Measurements from ENCODE around the gene MMS22L.

MMS22L gene

DNA sequence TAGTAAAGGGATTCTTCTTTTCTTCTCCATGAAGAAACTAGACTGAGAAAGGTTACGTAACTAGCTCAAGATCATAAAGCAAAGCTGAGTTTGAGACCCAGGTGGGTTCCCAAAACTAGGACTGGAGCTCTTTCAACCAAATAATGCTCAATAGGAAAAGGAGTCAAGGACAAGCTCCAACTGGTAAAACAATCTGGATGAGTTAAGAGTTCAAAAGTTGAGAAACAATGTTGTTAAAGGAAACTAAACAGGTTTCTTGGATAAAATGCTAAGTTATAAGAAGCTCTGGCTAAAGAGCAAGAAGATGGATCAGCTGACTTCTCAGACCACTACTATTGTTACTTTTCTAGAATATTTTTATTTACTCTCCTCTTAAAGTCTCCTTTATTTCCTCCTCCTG, 137.3 kb downstream of the MMS22L start:
- DNase-seq (ENCODE audit: low read depth): no peak

- no peak for DNase-seq (ENCODE audit: low read depth)
These were observed 141.3 kb downstream of the MMS22L start for GRCh38 chr6:97141756-97142155.

GRCh38 chr6:97138581-97138980, 144.4 kb downstream of the MMS22L start:
- no peak for DNase-seq (ENCODE audit: low read depth)

DNA sequence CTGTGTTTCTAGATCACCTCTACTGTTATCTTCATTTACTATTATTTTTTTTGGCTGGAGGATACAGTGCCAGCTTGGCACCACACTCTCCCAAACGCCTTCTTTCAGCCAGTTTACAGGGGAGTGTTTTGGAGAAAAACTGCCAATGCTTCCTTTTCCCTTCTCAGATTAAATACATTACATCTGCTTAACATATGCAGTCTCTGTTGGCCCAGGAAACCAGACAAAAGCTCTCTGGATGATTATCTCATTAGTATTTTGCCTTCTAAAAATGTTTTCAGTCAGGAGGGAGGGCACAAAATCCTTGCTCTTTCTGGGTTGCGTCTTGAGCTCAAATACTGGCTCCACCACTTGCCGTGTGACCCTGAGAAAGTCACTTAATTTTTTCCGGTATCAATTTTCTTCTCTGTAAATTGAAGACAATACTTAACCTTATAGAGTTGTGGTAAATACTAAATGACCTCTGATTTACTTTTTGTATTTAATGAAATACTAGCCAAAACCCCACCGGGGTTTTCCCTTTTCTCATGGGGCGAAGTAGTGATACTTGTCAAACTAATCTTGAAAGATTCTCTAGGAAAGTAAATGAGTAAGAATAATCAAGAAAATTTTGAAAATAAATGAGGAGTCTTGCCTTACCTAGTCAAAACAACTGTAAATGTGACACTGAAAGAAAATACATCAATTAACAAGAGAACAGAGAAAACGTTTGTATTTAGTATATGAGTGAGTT, 146.2 kb downstream of the MMS22L start:
- no peak for DNase-seq (ENCODE audit: low read depth)

DNA sequence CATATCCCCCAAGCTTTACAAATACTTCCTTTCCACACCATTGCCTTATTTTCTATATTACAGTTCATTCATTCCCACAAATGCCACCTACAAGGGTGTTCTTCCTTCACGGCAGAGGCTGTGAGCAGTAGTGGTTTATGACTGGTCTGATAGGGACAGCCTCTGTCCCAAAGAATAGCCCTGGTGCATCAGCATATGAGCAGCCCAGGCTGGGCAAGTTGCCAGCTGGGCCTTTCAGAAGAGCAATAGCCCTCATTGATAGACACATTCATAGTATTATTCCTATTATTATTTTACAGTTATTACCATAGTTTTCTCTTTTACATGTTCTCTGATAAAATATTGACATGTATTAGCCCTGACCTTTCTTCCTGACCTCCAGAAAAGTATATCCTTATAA, 149.9 kb downstream of the MMS22L start:
- DNase-seq (ENCODE audit: low read depth): no peak

DNA sequence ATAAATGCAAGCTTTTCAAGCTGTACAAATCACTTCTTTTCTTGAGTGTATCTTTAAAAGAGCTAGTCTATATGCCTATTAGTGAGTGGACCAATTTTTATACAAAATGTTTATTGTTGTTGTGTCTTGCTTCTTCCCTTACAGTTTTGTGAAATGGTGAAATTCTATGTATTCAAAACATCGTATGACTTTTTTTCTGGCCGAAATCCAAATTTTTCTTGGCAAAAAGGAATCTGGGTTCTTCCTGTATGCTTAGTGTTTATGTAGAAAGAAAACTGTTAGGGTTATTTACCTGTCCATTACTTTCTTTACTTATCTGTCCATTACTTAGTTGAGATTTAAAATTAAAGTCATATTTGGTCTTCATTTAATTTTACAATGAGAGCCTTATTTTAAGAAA, 153.9 kb downstream of the MMS22L start:
- no peak for DNase-seq (ENCODE audit: low read depth)

DNA sequence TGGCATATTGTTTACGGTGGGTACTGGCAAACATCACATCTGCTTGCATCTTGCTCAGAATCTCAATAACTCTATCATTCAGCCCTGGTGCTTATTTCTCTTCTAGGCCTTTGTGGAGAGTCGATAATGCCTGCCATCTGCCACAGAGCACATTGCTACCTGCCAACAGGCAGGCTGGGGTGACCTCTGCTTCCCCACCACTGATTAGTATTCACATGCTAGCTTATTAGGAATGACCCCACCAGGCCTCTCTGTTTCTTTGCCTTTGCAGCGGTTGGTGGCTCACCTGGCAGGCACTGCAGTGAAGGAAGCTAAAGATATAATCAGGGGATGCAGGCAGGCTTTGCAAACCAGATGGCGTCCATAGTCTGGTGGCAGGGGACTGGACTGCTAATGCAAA, 154.5 kb downstream of the MMS22L start:
- no peak for DNase-seq (ENCODE audit: low read depth)

GRCh38 chr6:97123652-97124051, 159.4 kb downstream of the MMS22L start:
- no peak for DNase-seq (ENCODE audit: low read depth)

DNA sequence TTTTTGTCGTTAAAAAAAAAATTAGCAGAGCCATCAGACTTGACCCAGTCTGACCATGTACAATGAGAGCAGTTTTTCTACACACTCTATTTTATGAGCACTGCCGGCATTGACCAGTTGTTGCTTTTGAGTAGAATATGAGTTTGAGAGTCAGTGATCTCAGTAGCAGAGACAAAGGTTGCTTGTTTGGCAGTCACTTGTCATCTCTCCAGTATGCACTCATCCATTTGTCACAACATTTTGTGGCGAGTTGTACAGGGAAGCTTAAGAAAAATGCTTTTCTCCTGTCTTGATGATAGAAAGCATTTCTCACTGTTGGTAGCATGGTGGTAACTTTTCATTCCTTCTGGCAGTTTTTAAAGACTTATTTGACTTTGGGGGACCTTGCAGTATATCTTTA, 159.9 kb downstream of the MMS22L start:
- DNase-seq (ENCODE audit: low read depth): no peak

DNA sequence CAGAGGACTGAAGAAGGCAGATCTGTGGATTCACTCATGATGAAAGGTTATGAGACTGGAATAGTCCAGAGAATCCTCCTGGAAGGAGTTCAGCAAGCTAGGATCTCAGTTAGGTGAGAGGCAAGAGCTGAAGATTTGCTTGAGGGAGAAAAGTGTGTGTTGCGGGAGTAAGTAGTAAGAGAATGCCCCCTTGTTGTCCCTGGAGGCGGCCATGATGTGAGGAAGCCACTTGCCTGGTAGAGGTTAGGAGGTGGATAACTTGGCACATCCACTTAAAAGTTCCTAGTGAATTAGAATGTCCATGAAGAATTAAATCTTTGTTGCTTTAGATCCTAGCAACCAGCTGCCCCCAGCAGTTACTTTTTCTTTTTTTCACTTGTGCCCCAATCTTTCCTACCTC, 162.5 kb downstream of the MMS22L start:
- DNase-seq (ENCODE audit: low read depth): no peak

- DNase-seq (ENCODE audit: low read depth): no peak
These were observed 168.4 kb downstream of the MMS22L start for GRCh38 chr6:97114645-97115044.

DNA sequence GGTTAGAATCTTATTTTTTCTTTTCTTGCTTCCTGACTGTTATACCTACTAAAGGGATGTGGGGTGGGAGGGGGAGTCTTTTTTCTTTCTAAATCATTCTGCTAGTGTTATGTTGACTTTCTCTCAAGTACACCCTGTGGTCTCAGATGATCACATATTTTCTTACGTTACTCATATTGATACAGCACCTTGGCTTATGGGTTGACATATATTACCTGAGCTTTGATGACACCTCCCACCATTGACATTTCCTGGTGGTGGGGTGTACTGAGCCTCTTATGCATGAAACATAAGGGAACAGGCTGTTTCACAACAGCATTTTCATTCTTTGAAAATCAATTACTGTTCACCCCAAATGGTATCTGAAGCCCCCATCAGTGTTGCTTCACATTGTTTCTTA, 169.8 kb downstream of the MMS22L start:
- no peak for DNase-seq (ENCODE audit: low read depth)

- DNase-seq (ENCODE audit: low read depth): no peak
These were observed 171.8 kb downstream of the MMS22L start for GRCh38 chr6:97111243-97111642.

GRCh38 chr6:97110626-97111025, 172.4 kb downstream of the MMS22L start:
- DNase-seq (ENCODE audit: low read depth): no peak

- DNase-seq (ENCODE audit: low read depth): no peak
These were observed 172.9 kb downstream of the MMS22L start for GRCh38 chr6:97110149-97110548.

DNA sequence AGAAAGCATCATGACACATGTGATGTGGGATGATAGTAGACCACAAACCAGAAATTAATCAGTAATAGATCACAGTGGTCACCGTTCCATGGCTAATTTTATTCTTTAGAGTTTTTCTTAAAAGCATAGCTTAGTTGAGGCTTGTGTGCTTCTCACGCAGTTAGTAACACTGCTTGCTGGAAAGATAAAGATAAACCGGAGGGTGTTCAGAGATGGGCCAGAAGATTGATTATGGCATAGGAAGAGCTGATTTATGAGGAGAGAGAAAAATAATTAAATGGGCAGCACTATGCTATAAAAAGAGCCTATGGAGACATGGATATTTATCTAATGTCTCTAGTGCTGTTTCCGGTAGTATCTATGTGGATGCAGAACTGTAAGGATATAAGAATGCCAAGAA, 173.6 kb downstream of the MMS22L start:
- no peak for DNase-seq (ENCODE audit: low read depth)

- DNase-seq (ENCODE audit: low read depth): no peak
These were observed 180.7 kb downstream of the MMS22L start for GRCh38 chr6:97102145-97102790.

DNA sequence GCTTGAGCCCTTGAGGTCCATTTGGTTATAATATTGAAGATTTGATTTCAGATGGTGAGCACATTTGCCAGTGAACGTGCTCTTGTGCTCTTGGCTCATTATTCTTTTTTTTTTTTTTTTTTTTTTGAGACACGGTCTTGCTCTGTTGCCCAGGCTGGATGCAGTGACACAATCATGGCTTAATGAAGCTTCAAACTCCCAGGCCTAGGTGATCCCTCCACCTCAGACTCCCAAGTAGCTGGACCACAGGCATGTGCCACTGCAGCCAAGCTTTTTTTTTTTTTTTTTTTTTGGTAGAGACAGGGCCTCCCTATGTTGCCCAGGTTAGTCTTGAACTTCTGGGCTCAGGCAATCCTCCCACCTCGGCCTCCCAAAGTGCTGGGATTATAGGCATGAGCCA, 182.3 kb downstream of the MMS22L start:
- DNase-seq (ENCODE audit: low read depth): no peak

GRCh38 chr6:97097068-97098047, 185.7 kb downstream of the MMS22L start:
- DNase-seq (ENCODE audit: low read depth): no peak

DNA sequence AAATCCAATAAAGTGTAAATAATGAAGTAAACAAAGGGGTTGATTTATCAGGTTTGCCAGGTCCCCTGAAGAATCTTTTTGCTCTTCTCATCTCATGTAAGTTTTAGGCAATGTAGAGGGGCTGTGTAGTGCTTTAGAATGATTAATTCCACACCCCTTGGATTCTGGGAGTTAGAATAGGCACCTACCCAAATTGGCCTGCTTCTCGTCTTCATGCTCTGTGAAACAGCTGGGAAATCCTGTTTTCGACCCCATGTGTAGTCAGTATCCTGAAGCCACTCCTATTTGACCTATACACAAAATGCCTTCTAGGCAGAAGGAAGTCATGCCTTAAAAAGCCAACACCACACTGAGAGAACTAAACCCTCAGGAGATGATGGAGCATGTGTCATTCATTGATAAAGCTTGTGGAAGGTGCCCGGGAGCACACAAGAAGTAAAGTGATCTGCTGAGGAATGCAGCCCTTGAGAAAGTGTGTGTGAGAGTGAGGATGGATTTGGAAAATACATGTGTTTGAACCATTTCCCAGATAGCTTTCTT, 187.6 kb downstream of the MMS22L start:
- DNase-seq (ENCODE audit: low read depth): no peak

- DNase-seq (ENCODE audit: low read depth): no peak
These were observed 188.6 kb downstream of the MMS22L start for GRCh38 chr6:97094376-97094775.

DNA sequence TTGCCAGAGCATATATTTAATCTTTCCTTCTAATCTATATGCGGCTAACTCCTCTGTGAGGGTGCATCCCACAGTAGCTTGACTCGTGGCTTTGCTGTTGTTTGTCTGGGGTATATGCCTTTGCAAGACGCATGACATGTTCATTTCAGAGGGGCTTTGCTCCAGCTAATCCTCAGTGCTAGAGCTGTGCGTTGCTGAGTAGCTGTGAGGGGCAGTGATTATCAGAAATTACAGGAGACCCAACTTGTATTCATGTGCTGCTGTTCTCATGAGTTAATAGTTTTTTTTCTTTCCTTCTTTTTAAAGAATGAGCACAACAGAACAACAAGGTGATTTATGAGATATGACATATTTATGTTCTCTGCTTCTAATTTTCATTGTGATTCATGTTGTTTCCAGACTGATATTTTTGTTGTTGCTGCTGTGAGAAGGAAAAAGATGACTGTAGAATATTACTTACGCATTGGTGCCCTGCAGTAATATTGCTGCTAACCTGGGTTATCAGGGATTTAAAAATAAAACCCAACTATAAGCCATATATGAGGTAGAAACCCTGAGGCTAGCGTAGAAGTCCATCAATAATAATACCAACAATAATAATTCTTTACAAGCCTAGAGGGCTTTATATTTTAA, 190.2 kb downstream of the MMS22L start:
- DNase-seq (ENCODE audit: low read depth): no peak
